HEK293 (cell line): ENCODE measurements around the gene TAAR1.
A peak's percentile ranks its signal among the peaks of the same experiment; 100 is the strongest.
"Not testable (repeated sequence)": the region's sequence is repeated elsewhere in the genome, so short reads cannot be mapped to it uniquely, and the experiment has no call there.

Experiments used
- CTCF ChIA-PET: fragments of 350-600 bp; formaldehyde crosslinking; extraction: SDS; loops from one replicate; lab custom pipeline; 2021; ENCODE audit warnings: antibody characterized with exemption; lab: Yijun Ruan, JAX
- POLR2A ChIA-PET: fragments of 300-600 bp; formaldehyde crosslinking; extraction: SDS; loops from one replicate; lab custom pipeline; 2020; ENCODE audit warnings: antibody characterized with exemption, inconsistent platforms; lab: Yijun Ruan, JAX
- H3K27ac ChIP-seq: fragments of 200-500 bp; sonication (Bioruptor generic); 2 replicates; pipeline ENCODE4 v1.5.1; 2014; ENCODE audit warnings: low read depth, low read length, control low read depth, inconsistent platforms; ENCODE audit errors: extremely low read depth
- H3K36me3 ChIP-seq, 2 experiments: fragments of 200-500 bp in 1 of 2; sonication (Bioruptor generic) in 1 of 2; 1 replicate in 1 of 2; 2 replicates in 1 of 2; pipeline ENCODE4 v1.5.1; 2014 to 2017; ENCODE audit warnings: inconsistent platforms in 2 of 2, low read length in 2 of 2; ENCODE audit not compliant: control insufficient read depth in 2 of 2, insufficient read depth in 1 of 2
- H3K4me1 ChIP-seq: fragments of 200-500 bp; sonication (Bioruptor generic); 2 replicates; pipeline ENCODE4 v1.5.1; 2014; ENCODE audit warnings: mild to moderate bottlenecking, low read length, inconsistent platforms; ENCODE audit not compliant: control insufficient read depth, insufficient read depth
- H3K4me3 ChIP-seq: 2 replicates; pipeline ENCODE4 v1.5.1; 2011; ENCODE audit warnings: low read depth, mild to moderate bottlenecking, control low read depth, low read length, moderate library complexity
- H3K9me3 ChIP-seq: fragments of 200-500 bp; sonication (Bioruptor generic); 2 replicates; pipeline ENCODE4 v1.5.1; 2014; ENCODE audit warnings: low read depth, low read length, inconsistent platforms; ENCODE audit not compliant: control insufficient read depth, insufficient read depth
- FEZF1 ChIP-seq: fragments of 450-650 bp; formaldehyde crosslinking; IDR thresholded peaks from 2 replicates; pipeline ENCODE4 v1.5.1; 2016; ENCODE audit warnings: missing biosample characterization, missing genetic modification characterization
- GLI2 ChIP-seq: fragments of 450-650 bp; formaldehyde crosslinking; IDR thresholded peaks from 2 replicates; pipeline ENCODE4; 2017; ENCODE audit warnings: missing biosample characterization, missing genetic modification characterization, low read depth, borderline replicate concordance
- IKZF3 ChIP-seq: fragments of 450-650 bp; IDR thresholded peaks from 2 replicates; pipeline ENCODE4 v1.5.0; 2018; ENCODE audit warnings: missing biosample characterization, mild to moderate bottlenecking, missing genetic modification characterization, moderate library complexity
- MZF1 ChIP-seq: fragments of 450-650 bp; formaldehyde crosslinking; IDR thresholded peaks from 2 replicates; pipeline ENCODE4 v1.5.1; 2017; ENCODE audit warnings: missing biosample characterization, missing genetic modification characterization, borderline replicate concordance
- PRDM6 ChIP-seq: fragments of 450-650 bp; formaldehyde crosslinking; IDR thresholded peaks from 2 replicates; pipeline ENCODE4 v1.5.1; 2017; ENCODE audit warnings: missing biosample characterization, missing genetic modification characterization
- SETDB1 ChIP-seq: IDR thresholded peaks from one replicate; pipeline ENCODE4 v1.6.1; 2017; ENCODE audit warnings: mild to moderate bottlenecking, low read length, moderate library complexity, mixed read lengths; ENCODE audit not compliant: insufficient read length
- TCF7L2 ChIP-seq: IDR thresholded peaks from 2 replicates; pipeline ENCODE4 v1.6.1; 2011; ENCODE audit warnings: low read depth, mild to moderate bottlenecking, inconsistent platforms, low read length, moderate library complexity, borderline replicate concordance
- ZFP37 ChIP-seq: fragments of 450-650 bp; formaldehyde crosslinking; IDR thresholded peaks from 2 replicates; pipeline ENCODE4 v1.5.1; 2016; ENCODE audit warnings: missing biosample characterization, missing genetic modification characterization
- ZNF324 ChIP-seq: fragments of 450-650 bp; formaldehyde crosslinking; IDR thresholded peaks from 2 replicates; pipeline ENCODE4 v1.5.1; 2016; ENCODE audit warnings: missing biosample characterization, missing genetic modification characterization
- ZNF362 ChIP-seq: fragments of 450-650 bp; formaldehyde crosslinking; IDR thresholded peaks from 2 replicates; pipeline ENCODE4 v1.5.1; 2016; ENCODE audit warnings: missing biosample characterization, missing genetic modification characterization
- ZNF529 ChIP-seq: fragments of 450-650 bp; formaldehyde crosslinking; IDR thresholded peaks from 2 replicates; pipeline ENCODE4 v1.5.1; 2017; ENCODE audit warnings: missing genetic modification characterization, missing biosample characterization; ENCODE audit not compliant: insufficient replicate concordance
- ZNF548 ChIP-seq: fragments of 450-650 bp; formaldehyde crosslinking; IDR thresholded peaks from 2 replicates; pipeline ENCODE4 v1.5.1; 2016; ENCODE audit warnings: missing biosample characterization, missing genetic modification characterization
- ZNF670 ChIP-seq: fragments of 450-650 bp; formaldehyde crosslinking; IDR thresholded peaks from 2 replicates; pipeline ENCODE4 v1.5.1; 2016; ENCODE audit warnings: missing biosample characterization, missing genetic modification characterization, low read depth
- ZNF677 ChIP-seq: fragments of 450-650 bp; IDR thresholded peaks from 2 replicates; pipeline ENCODE4 v1.5.0; 2018; ENCODE audit warnings: missing biosample characterization, mild to moderate bottlenecking, missing genetic modification characterization, moderate library complexity
- TF ChIP-seq, protein P1 (sequence below): fragments of 450-650 bp; formaldehyde crosslinking; IDR thresholded peaks from 2 replicates; pipeline ENCODE4 v1.5.1; 2016; ENCODE audit warnings: missing biosample characterization, missing genetic modification characterization
- TF ChIP-seq, protein P2 (sequence below): fragments of 450-650 bp; formaldehyde crosslinking; IDR thresholded peaks from 2 replicates; pipeline ENCODE4 v1.5.1; 2016; ENCODE audit warnings: missing biosample characterization, missing genetic modification characterization

TAAR1 gene

DNA sequence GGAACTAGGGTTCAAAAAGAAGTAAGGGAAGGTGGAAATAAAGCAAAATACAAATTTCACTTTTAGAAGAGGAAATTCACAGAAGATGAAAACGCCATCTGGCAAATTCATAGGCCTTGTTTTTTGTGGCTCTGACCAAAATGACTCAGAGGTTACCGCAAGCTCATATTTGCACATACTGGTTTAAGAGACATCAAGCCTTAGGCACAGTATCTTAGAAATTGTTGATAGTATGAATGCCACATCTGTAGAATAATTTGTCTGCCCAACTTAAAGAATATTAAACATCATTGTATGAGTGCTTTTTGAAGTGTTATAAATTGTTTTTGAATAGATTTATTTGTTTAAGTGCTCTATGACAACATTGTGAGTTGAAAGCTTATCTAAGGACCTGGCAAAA lies 10.6 kb downstream of the TAAR1 start:
- POLR2A ChIA-PET = no interaction called here
- Histone ChIP-seq H3K36me3 (no peaks in the 10 kb centered on the region), H3K9me3 (no peaks in the 10 kb centered on the region), H3K4me3 (no peak overlapping the region), H3K27ac (no peak overlapping the region), H3K4me1 (peaks cover 11% of the 10 kb centered on the region)
- CTCF ChIA-PET = interaction anchor here (0.6 kb wide), 1 partner anchor 1083 kb away, joined by 4 read pairs; no protein-coding TSS in a partner anchor
- no peak for TF ChIP-seq IKZF3 (tag by site-specific recombination)
- no peak for TF ChIP-seq ZNF548 (tag by site-specific recombination)
- TF ChIP-seq ZFP37 (tag by site-specific recombination) = no peak
- TF ChIP-seq ZNF677 (tag by site-specific recombination) = no peak
- peak; percentile 38 for TF ChIP-seq FEZF1 (tag by site-specific recombination)
- TF ChIP-seq, protein P1, sequence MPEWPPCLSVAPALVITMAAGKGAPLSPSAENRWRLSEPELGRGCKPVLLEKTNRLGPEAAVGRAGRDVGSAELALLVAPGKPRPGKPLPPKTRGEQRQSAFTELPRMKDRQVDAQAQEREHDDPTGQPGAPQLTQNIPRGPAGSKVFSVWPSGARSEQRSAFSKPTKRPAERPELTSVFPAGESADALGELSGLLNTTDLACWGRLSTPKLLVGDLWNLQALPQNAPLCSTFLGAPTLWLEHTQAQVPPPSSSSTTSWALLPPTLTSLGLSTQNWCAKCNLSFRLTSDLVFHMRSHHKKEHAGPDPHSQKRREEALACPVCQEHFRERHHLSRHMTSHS (tag by site-specific recombination) = no peak
- TF ChIP-seq PRDM6 (tag by site-specific recombination) = 0 out of 2 replicates have a peak, but pooled peaks have one; percentile 9
- peak; percentile 47; the same call in 1 of the 2 replicates for TF ChIP-seq TCF7L2

GRCh38 chr6:132643547-132643946 lies 15.4 kb downstream of the TAAR1 start:
- TF ChIP-seq ZNF670 (tag by site-specific recombination) (no peak), GLI2 (tag by site-specific recombination) (no peak), ZFP37 (tag by site-specific recombination) (no peak), ZNF324 (tag by site-specific recombination) (no peak), ZNF362 (tag by site-specific recombination) (no peak), MZF1 (tag by site-specific recombination) (no peak)
- TF ChIP-seq, protein P2, sequence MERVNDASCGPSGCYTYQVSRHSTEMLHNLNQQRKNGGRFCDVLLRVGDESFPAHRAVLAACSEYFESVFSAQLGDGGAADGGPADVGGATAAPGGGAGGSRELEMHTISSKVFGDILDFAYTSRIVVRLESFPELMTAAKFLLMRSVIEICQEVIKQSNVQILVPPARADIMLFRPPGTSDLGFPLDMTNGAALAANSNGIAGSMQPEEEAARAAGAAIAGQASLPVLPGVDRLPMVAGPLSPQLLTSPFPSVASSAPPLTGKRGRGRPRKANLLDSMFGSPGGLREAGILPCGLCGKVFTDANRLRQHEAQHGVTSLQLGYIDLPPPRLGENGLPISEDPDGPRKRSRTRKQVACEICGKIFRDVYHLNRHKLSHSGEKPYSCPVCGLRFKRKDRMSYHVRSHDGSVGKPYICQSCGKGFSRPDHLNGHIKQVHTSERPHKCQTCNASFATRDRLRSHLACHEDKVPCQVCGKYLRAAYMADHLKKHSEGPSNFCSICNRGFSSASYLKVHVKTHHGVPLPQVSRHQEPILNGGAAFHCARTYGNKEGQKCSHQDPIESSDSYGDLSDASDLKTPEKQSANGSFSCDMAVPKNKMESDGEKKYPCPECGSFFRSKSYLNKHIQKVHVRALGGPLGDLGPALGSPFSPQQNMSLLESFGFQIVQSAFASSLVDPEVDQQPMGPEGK = no peak
- Histone ChIP-seq H3K4me1 (peaks cover 6% of the 10 kb centered on the region), H3K4me3 (no peak overlapping the region), H3K9me3 (no peaks in the 10 kb centered on the region), H3K36me3 (no peaks in the 10 kb centered on the region), H3K27ac (no peak overlapping the region)
- ChIA-PET POLR2A (no interaction called here), CTCF (interaction anchor here (0.6 to 1.1 kb wide), 5 partner anchors 23 to 920 kb away, joined by 3 to 5 read pairs (median 3); no protein-coding TSS in a partner anchor)

DNA sequence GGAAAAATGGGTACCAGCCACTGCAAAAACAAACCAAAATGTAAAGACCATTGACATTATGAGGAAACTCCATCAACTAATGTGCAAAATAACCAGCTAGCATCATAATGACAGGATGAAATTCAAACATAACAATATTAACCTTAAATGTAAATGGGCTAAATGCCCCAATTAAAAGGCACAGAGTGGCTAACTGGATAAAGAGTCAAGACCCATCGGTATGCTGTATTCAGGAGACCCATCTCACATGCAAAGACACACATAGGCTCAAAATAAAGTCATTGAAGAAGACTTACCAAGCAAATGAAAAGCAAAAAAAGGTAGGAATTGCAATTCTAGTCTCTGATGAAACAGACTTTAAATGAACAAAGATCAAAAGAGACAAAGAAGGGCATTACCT lies 21.8 kb downstream of the TAAR1 start:
- POLR2A ChIA-PET, H3K27ac ChIP-seq, H3K4me1 ChIP-seq, H3K9me3 ChIP-seq, H3K36me3 ChIP-seq, H3K4me3 ChIP-seq: not testable (repeated sequence)
- TF ChIP-seq ZNF529 = peak; percentile 76
- peak; percentile 70 for TF ChIP-seq SETDB1
- CTCF ChIA-PET = interaction anchor here (0.6 kb wide), 1 partner anchor 14 kb away, joined by 3 read pairs; no protein-coding TSS in a partner anchor

DNA sequence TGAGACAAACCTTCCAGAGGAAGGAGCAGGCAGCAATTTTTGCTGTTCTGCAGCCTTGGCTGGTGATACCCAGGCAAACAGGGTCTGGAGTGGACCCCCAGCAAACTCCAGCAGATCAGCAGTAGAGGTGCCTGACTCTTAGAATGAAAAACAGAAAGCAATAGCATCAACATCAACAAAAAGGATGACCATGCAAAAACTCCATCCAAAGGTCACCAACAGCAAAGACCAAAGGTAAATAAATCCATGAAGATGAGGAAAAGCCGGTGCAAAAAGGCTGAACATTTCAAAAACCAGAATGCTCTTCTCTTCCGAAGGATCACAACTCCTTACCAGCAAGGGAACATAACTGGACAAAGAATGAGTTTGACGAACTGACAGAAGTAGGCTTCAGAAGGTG lies 23.1 kb downstream of the TAAR1 start:
- H3K36me3 ChIP-seq, H3K4me1 ChIP-seq, H3K27ac ChIP-seq, H3K9me3 ChIP-seq, H3K4me3 ChIP-seq: not testable (repeated sequence)
- POLR2A ChIA-PET = interaction anchor here (1.2 kb wide), 1 partner anchor 74 kb away, joined by 3 read pairs; no protein-coding TSS in a partner anchor
- CTCF ChIA-PET = interaction anchor here (0.6 kb wide), 1 partner anchor 11 kb away, joined by 5 read pairs; no protein-coding TSS in a partner anchor

- CTCF ChIA-PET = interaction anchor here (0.6 to 1.2 kb wide), 3 partner anchors 12 to 166 kb away, joined by 3 to 5 read pairs (median 3); no protein-coding TSS in a partner anchor
Observed at GRCh38 chr6:132635288-132635687, 23.7 kb downstream of the TAAR1 start.

More at GRCh38 chr6:132635288-132635687, 23.7 kb downstream of the TAAR1 start:
- not testable (repeated sequence) for H3K36me3 ChIP-seq, H3K27ac ChIP-seq, H3K9me3 ChIP-seq, H3K4me3 ChIP-seq, H3K4me1 ChIP-seq
- POLR2A ChIA-PET = interaction anchor here (1.2 kb wide), 1 partner anchor 74 kb away, joined by 3 read pairs; no protein-coding TSS in a partner anchor
